Activated CD8-positive, alpha-beta T cell treated with anti-CD3 and anti-CD28 coated beads, Interleukin-2, amount 10 ng/mL, durations not matched to agents 7 days and 5 days (primary cell): ENCODE results near the gene SAMD11. TPM values are rescaled to one million over a fixed set of nuclear protein-coding genes. Genes with fewer than 3 reads are reported as not detected.
"Not testable (repeated sequence)": the region's sequence is repeated elsewhere in the genome, so short reads cannot be mapped to it uniquely, and the experiment has no call there.

Experiments used
- ATAC-seq: fragments of 150-1000 bp; cut with Tn5 transposase; one replicate; pipeline ENCODE4 v1.10.0; 2021; ENCODE audit warnings: moderate library complexity
- CTCF ChIA-PET: fragments of 350-600 bp; sonication (Branson Sonifier 250); formaldehyde crosslinking; loops from one replicate; lab custom pipeline; 2021; ENCODE audit warnings: antibody characterized with exemption; lab: Charles Lee
- POLR2A ChIA-PET: fragments of 350-600 bp; sonication (Branson Sonifier 250); formaldehyde crosslinking; loops from one replicate; lab custom pipeline; 2021; ENCODE audit warnings: antibody characterized with exemption; lab: Charles Lee
- DNase-seq: peaks from one replicate; pipeline ENCODE4 v3.0.0-alpha.2; 2020
- H3K27ac Mint-ChIP-seq: one replicate; pipeline ENCODE4 v1.8.0; 2021; ENCODE audit warnings: mild to moderate bottlenecking, mixed read lengths
- H3K27me3 Mint-ChIP-seq: one replicate; pipeline ENCODE4 v1.8.0; 2021; ENCODE audit warnings: low read depth, mixed read lengths
- H3K36me3 Mint-ChIP-seq: one replicate; pipeline ENCODE4 v1.8.0; 2021; ENCODE audit warnings: low read depth, mixed read lengths
- H3K4me1 Mint-ChIP-seq: one replicate; pipeline ENCODE4 v1.8.0; 2021; ENCODE audit warnings: low read depth, mixed read lengths
- H3K4me3 Mint-ChIP-seq: one replicate; pipeline ENCODE4 v1.8.0; 2021; ENCODE audit warnings: mild to moderate bottlenecking, mixed read lengths
- H3K9me3 Mint-ChIP-seq: one replicate; pipeline ENCODE4 v1.8.0; 2022; ENCODE audit warnings: mixed read lengths; ENCODE audit not compliant: insufficient read depth
- total RNA-seq, 2 experiments: library from RNA; stranded (reverse); gene quantifications; one replicate each; pipeline ENCODE4 v1.2.3, GENCODE V29; 2021

Gene SAMD11
- total RNA-seq, 2 experiments from 2014 or later, result not detected

DNA sequence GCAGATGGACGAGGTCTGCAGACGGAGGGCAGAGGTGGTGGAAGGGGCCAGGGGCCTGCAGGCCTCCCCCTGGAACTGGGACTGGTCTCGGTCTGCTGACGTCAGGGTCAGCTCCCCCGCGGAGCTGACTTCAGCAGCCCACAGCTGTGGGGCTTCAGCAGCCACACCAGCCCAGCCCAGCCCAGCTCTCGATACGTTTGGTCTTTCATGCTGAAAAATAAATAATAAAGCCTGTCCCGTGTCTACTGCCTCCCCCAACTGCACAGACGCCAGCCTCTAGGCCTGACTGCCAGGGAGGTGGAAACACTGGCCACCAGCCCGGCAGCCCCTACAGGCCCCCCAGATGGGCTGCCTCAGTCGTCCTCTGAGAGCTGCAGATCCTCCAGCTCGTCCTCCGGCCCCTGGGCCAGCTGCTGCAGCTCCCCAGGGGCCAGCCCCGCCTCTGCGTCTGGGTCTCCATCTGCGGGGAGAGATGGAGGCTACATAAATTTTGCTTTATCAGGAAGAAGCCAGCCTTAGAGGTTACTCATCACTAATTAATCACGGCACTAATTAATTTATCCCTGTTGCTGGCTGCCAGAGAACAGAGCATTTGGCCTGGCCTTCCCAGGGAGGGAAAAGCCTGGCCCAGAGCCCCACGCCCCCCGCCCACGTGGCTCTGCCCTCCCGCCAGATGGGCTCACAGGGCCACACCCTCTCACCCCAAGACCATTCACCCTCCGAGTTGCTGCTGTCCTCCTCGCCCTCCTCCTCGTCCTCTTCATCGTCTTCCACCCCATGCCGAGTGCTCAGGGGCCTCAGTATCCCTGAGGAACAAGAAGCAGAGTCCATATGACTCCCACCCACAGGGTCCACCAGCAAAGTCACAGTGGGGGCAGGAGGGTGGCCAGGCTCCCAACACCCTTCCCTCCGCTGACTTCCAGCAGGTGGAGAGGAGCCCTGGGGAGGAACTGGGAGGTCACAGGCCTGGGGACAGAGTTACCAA lies 20.9 kb downstream of the SAMD11 start:
- Mint-ChIP-seq H3K36me3 (peaks cover 24% of the 10 kb centered on the region), H3K27ac (no peak overlapping the region), H3K9me3 (no peaks in the 10 kb centered on the region), H3K27me3 (peaks cover 12% of the 10 kb centered on the region), H3K4me3 (no peak overlapping the region), H3K4me1 (peaks cover 8% of the 10 kb centered on the region)
- CTCF ChIA-PET, result no interaction called here
- POLR2A ChIA-PET, result no interaction called here
- ATAC-seq, result no peak
- DNase-seq, result no peak

DNA sequence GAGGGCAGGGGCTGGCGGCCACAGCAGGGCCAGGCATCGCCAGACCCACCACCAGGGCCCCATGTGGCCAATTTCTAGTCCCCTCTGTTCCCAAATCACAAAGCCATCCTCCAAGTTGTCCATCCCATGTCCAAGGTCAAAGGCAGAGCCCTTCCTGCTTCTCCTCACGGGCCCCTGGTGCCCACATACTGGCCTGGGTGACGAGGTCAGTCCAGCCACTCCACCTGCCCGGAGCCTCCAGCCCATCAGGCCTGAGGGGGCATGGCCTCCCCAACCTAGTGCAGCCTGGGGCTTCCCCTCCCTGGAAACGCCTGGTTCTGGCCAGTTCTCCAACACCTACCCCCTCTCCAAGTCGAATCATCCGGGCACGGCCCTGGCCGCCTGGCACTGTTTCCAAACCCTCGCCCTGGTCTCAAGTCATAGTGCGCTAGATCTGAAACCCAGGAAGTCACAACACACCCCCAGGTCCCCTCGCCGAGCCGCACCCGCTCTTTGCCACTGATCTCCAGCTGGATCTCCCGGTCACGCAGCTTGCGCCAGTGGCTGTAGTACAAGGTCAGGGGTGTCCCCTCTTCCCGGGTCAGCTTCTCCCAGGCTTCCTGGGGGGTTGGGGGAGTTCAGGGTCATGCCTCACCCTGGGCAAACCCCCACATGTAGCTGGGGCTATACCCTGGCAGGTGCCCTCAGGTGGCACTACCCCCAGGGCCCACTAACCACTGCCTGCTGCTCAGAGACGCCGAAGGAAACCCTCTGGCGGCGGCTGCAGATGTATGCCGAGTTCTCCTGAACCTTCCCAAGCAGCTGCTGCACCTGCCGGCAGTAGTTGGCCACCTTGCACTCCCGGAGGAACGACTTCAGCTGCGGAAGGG lies 22.2 kb downstream of the SAMD11 start:
- Mint-ChIP-seq H3K36me3 (peaks cover 36% of the 10 kb centered on the region), H3K4me3 (no peak overlapping the region), H3K27ac (no peak overlapping the region), H3K4me1 (peaks cover 4% of the 10 kb centered on the region), H3K27me3 (peaks cover 9% of the 10 kb centered on the region), H3K9me3 (no peaks in the 10 kb centered on the region)
- ATAC-seq, result no peak
- ChIA-PET POLR2A (interaction anchor here (0.6 to 1.0 kb wide), 2 partner anchors 13 to 379 kb away, joined by 3 read pairs; partner anchors contain the start of gene NOC2L), CTCF (no interaction called here)
- no peak for DNase-seq

DNA sequence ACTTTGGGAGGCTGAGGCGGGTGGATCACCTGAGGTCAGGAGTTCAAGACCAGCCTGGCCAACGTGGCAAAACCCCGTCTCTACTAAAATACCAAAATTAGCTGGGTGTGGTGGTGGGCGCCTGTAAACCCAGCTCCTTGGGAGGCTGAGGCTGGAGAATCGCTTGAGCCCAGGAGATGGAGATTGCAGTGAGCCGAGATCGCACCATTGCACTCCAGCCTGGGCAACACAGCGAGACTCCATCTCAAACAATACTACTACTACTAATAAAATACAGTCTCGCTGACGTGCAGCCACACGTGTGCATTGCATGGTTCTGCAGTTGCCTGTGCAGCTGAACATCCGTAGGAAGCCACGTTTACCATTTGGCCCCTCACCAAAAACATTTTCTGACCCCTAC lies 23.1 kb downstream of the SAMD11 start:
- not testable (repeated sequence) for H3K4me3 Mint-ChIP-seq, H3K9me3 Mint-ChIP-seq
- peaks cover 39% of the 10 kb centered on the region for H3K36me3 Mint-ChIP-seq

DNA sequence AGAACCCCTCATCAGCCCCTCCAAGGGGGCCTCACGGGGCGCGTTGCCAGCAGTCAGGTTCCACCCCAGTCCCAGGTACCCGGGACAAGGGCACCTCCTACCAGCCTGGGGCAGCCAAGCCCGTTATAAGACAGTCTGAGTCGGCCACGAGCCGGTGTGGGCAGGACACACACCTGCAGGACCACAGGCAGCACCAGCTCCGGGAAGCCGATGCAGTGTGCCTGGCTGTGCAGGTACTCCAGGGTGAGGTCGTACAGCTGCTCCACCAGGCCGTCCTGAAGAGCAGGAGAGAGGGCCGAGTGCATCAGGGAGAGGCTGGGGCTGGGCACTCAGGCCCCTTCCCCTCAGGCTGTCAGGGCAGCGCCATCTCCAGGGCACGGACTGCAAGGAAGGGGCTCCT lies 24.2 kb downstream of the SAMD11 start:
- Mint-ChIP-seq H3K4me3 (no peak overlapping the region), H3K27ac (no peak overlapping the region), H3K9me3 (no peaks in the 10 kb centered on the region), H3K36me3 (peaks cover 42% of the 10 kb centered on the region), H3K4me1 (no peaks in the 10 kb centered on the region), H3K27me3 (peaks cover 2% of the 10 kb centered on the region)
- ChIA-PET POLR2A (no interaction called here), CTCF (no interaction called here)
- ATAC-seq, result no peak
- no peak for DNase-seq

More for the DNA sequence above, 23.1 kb downstream of the SAMD11 start:
- DNase-seq, CTCF ChIA-PET, H3K4me1 Mint-ChIP-seq, ATAC-seq, H3K27me3 Mint-ChIP-seq: not testable (repeated sequence)
- H3K27ac Mint-ChIP-seq, result peak overlapping the region; percentile 52
- POLR2A ChIA-PET, result interaction anchor here (0.6 to 1.0 kb wide), 2 partner anchors 12 to 378 kb away, joined by 3 read pairs; partner anchors contain the start of gene NOC2L

DNA sequence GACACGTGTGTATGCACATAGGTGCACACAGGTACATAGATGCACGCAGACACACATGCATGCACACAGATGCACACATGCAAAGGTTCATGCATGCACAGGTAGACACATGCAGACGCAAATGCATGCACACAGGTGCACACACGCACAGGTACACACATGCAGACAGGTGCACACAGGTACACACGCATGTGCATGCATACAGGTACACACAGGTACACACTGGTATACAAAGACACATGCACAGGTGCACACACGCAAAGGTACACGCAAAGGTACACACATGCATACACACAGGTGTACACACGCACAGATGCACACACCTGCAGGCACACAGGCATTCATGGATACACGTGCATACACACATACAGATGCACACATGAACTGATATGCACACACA lies 26.5 kb downstream of the SAMD11 start:
- CTCF ChIA-PET, result no interaction called here
- Mint-ChIP-seq H3K4me1 (no peaks in the 10 kb centered on the region), H3K27ac (no peak overlapping the region), H3K36me3 (peaks cover 50% of the 10 kb centered on the region), H3K4me3 (no peak overlapping the region), H3K27me3 (no peaks in the 10 kb centered on the region), H3K9me3 (no peaks in the 10 kb centered on the region)
- POLR2A ChIA-PET, result no interaction called here
- no peak for ATAC-seq
- DNase-seq, result no peak

DNA sequence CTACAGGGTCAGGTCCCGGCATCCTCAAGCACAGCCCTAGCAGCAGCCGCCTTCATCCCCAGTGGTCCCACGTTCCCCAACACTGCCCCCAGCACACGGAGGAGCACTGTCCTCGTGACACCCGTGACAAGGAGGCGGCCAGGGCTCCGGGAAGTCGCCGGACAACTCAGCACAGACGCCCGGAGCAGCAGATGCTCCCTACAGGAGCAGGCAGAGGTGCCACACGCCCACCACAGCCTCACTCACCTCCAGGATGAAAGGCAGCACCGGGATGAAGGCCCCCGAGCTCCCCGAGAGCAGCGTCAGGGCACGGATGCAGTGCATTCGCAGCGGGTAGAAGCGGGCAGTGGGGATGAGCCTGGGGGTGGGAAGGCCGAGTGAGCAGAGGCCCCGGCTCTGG lies 27.2 kb downstream of the SAMD11 start:
- H3K27ac Mint-ChIP-seq, result no peak overlapping the region
- CTCF ChIA-PET, result no interaction called here
- peaks cover 50% of the 10 kb centered on the region for H3K36me3 Mint-ChIP-seq
- no peaks in the 10 kb centered on the region for H3K27me3 Mint-ChIP-seq
- no peak overlapping the region for H3K4me3 Mint-ChIP-seq
- POLR2A ChIA-PET, result no interaction called here
- no peaks in the 10 kb centered on the region for H3K9me3 Mint-ChIP-seq
- H3K4me1 Mint-ChIP-seq, result no peaks in the 10 kb centered on the region
- ATAC-seq (no peak), DNase-seq (no peak)

DNA sequence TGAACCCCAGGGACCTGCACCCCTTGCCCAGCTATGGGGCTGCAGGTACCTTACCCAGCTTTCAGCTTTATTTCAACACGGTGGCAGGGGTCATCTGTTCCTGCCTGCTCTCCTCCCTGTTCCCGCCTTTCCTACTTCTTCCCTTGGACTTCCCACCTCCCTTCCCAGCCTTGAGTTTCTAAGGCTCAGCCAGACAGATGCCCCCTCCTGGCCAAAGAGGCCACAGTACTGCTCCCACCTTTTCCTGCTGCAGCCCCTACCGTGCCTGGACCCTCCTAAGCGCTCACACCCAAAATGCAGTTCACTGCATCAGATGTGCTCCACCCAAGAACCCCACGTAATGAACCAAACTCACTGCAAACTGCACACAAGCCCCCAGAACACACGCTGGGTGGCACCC lies 27.6 kb downstream of the SAMD11 start:
- CTCF ChIA-PET, result no interaction called here
- POLR2A ChIA-PET, result no interaction called here
- Mint-ChIP-seq H3K4me1 (no peaks in the 10 kb centered on the region), H3K27me3 (no peaks in the 10 kb centered on the region), H3K9me3 (no peaks in the 10 kb centered on the region), H3K4me3 (no peak overlapping the region), H3K36me3 (peaks cover 51% of the 10 kb centered on the region), H3K27ac (no peak overlapping the region)
- no peak for DNase-seq
- ATAC-seq, result no peak

DNA sequence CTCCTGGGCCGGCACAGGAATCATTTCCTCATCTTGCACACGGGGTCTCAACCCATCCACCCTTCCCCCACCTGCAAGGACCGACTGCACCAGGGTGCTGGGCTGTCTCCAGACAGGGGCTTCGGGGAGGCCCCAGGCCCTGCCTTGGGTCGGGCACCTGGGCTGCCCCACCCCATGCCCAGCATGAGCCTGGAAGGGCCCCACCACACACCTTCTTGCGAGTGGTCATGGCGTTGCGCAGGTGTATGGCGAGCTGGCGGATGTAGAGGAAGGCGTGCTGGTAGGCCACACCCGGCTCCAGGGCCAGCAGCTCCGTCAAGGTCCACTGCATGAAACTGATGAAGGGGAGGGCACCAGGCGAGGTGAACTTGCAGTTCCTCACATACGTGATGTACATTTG lies 28.5 kb downstream of the SAMD11 start:
- H3K27ac Mint-ChIP-seq, result no peak overlapping the region
- no peaks in the 10 kb centered on the region for H3K9me3 Mint-ChIP-seq
- ChIA-PET CTCF (interaction anchor here (1.1 kb wide), 1 partner anchor 48 kb away, joined by 3 read pairs; no protein-coding TSS in a partner anchor), POLR2A (no interaction called here)
- H3K4me3 Mint-ChIP-seq, result no peak overlapping the region
- peaks cover 52% of the 10 kb centered on the region for H3K36me3 Mint-ChIP-seq
- no peak for ATAC-seq
- no peaks in the 10 kb centered on the region for H3K27me3 Mint-ChIP-seq
- DNase-seq, result no peak
- peaks cover 3% of the 10 kb centered on the region for H3K4me1 Mint-ChIP-seq

DNA sequence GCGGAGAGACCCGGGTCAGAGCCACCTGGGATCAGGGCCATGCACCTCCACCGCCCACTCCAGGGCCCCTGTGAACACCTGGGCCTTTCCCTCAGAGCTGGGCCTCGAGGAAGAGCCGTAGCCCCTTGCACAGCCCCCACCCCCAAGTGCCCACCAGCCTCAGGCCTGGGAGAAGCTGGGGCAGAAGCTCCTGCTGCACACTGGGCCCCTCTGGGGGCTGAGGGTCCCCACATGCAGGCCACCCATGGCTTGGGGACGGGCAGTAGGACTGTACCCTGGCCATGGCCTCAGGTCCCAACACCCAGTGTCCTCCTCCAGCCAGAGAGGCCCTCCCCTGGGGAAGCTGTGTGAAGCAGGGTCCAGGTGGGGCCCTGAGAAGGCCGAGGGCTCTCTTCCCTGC lies 28.9 kb downstream of the SAMD11 start:
- ATAC-seq (no peak), DNase-seq (no peak)
- CTCF ChIA-PET, result interaction anchor here (1.1 kb wide), 1 partner anchor 48 kb away, joined by 3 read pairs; no protein-coding TSS in a partner anchor
- Mint-ChIP-seq H3K4me3 (no peak overlapping the region), H3K4me1 (peaks cover 7% of the 10 kb centered on the region), H3K36me3 (peaks cover 51% of the 10 kb centered on the region), H3K9me3 (no peaks in the 10 kb centered on the region), H3K27me3 (no peaks in the 10 kb centered on the region), H3K27ac (no peak overlapping the region)
- POLR2A ChIA-PET, result no interaction called here

DNA sequence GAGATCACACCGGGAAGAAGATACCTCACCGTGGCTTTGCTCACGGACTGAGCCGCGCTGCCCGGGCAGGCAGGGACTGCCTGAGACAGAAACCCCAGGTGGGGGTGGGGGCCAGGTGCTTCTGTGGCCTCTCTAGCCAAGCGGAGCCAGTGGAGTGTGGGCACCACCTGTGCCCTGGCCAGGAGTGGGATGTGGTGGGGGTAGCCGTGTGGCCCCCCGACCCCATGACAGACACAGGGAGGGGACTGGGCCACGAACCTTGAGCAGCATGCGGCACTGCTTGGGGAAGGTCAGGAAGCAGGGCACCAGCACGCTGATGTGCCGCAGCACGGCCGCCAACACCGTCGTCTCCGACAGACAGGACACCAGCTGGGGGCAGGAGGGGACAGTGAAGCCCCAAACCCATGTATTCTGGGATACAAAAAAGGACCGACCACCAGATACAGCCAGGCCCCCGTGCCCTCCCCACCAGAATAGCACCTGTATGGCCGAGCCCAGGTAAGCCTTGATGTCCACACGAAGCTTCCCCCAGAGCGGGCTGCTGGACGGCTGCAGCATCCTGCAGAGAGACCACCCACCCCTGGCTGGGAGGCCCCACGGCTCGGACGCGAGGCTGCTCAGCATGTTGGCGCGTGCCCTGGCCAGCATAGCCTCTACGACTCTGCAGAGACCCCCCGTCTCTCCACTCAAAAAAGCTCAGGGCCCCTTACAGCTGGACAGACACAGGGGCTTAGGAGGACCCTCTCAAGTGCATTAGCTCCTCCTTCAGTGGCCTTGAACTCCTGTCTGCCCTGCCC lies 30.0 kb downstream of the SAMD11 start:
- no peak overlapping the region for H3K4me3 Mint-ChIP-seq
- no peak overlapping the region for H3K27ac Mint-ChIP-seq
- no peak for ATAC-seq

DNA sequence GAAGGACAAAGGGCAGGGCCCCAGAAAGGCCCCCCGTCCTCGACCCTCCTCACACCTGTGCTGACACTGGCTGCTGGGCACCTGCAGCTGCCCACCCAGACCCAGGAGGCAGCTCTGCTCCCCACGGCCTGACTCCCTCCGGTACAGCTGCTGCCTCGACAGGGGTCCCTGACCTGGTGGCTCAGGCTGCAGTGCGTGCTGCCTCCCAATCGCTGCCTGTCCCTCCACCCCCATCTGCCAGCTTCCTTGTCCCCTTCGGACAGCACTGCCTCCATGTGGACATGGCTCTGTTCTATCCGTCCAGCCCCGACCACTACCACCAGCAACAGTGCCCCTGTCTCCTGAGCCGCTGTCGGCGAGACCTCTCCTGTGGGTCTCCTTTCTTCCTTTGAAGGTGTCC lies 31.2 kb downstream of the SAMD11 start:
- DNase-seq, result no peak
- POLR2A ChIA-PET, result interaction anchor here (0.6 kb wide), 1 partner anchor 162 kb away, joined by 3 read pairs; no protein-coding TSS in a partner anchor
- H3K9me3 Mint-ChIP-seq, result no peaks in the 10 kb centered on the region
- CTCF ChIA-PET, result no interaction called here
- no peak for ATAC-seq
- no peak overlapping the region for H3K4me3 Mint-ChIP-seq
- H3K27ac Mint-ChIP-seq, result no peak overlapping the region
- H3K27me3 Mint-ChIP-seq, result no peaks in the 10 kb centered on the region
- H3K4me1 Mint-ChIP-seq, result peaks cover 12% of the 10 kb centered on the region
- H3K36me3 Mint-ChIP-seq, result peaks cover 44% of the 10 kb centered on the region

More for the DNA sequence above, 30.0 kb downstream of the SAMD11 start:
- POLR2A ChIA-PET, result interaction anchor here (0.5 kb wide), 1 partner anchor 472 kb away, joined by 3 read pairs; no protein-coding TSS in a partner anchor
- Mint-ChIP-seq H3K36me3 (peaks cover 52% of the 10 kb centered on the region), H3K4me1 (peaks cover 12% of the 10 kb centered on the region), H3K27me3 (no peaks in the 10 kb centered on the region), H3K9me3 (no peaks in the 10 kb centered on the region)
- DNase-seq, result no peak
- CTCF ChIA-PET, result no interaction called here
